Measurements from ENCODE around the gene ERCC3. TPM values are rescaled to one million over a fixed set of nuclear protein-coding genes. Genes with fewer than 3 reads are reported as not detected.

Gene ERCC3
- polyA plus RNA-seq = 10 to 100 TPM; 20.1 to 43.1 (median 21.5) TPM

GRCh38 chr2:127293748-127294562, at the start of gene ERCC3:
ERCC3 (minus strand) TSS chr2:127294144; CDS start chr2:127294081, 63 bp downstream.
- Mint-ChIP-seq H3K27me3 (ENCODE audit: low read depth in 3 of 3) (peaks cover 3 to 11% (median 3%) of the 10 kb centered on the region in 3 donors), H3K4me3 (peak within 1 kb of the TSS; percentile 96 to 100 (median 100)), H3K36me3 (peaks cover 4 to 20% (median 9%) of the 10 kb centered on the region in 3 donors), H3K27ac (peak within 1 kb of the TSS; percentile 88 to 98 (median 96)), H3K4me1 (peaks cover 28 to 32% of the 10 kb centered on the region in 2 donors), H3K9me3 (no peaks in the 10 kb centered on the region)
- peak; percentile 83 to 86 (median 83) for DNase-seq

GRCh38 chr2:127343277-127343676, 49.3 kb upstream of the ERCC3 start:
- Mint-ChIP-seq H3K4me3 (no peak overlapping the region), H3K27ac (no peak overlapping the region), H3K4me1 (peaks cover 25 to 58% of the 10 kb centered on the region in 2 donors), H3K36me3 (peaks cover 3 to 12% (median 4%) of the 10 kb centered on the region in 3 donors), H3K27me3 (ENCODE audit: low read depth in 3 of 3) (peaks cover 0 to 3% (median 0%) of the 10 kb centered on the region in 3 donors), H3K9me3 (no peaks in the 10 kb centered on the region)
- no peak for DNase-seq

- no peaks in the 10 kb centered on the region for H3K9me3 Mint-ChIP-seq
- H3K27ac Mint-ChIP-seq = peak overlapping the region in 2 of 6 donors; percentile 9 to 41
- peaks cover 17 to 46% of the 10 kb centered on the region in 2 donors for H3K4me1 Mint-ChIP-seq
- H3K4me3 Mint-ChIP-seq = no peak overlapping the region
- H3K27me3 Mint-ChIP-seq (ENCODE audit: low read depth in 3 of 3) = peaks cover 0 to 3% (median 0%) of the 10 kb centered on the region in 3 donors
- H3K36me3 Mint-ChIP-seq = peaks cover 4 to 19% (median 4%) of the 10 kb centered on the region in 3 donors
- no peak for DNase-seq
Measured at GRCh38 chr2:127342101-127342500, 48.2 kb upstream of the ERCC3 start.

- no peak for DNase-seq
- Mint-ChIP-seq H3K27me3 (ENCODE audit: low read depth in 3 of 3) (no peaks in the 10 kb centered on the region), H3K27ac (peak overlapping the region in 1 of 6 donors; percentile 18), H3K36me3 (peaks cover 10 to 26% (median 14%) of the 10 kb centered on the region in 3 donors), H3K4me1 (peaks cover 0 to 6% of the 10 kb centered on the region in 2 donors), H3K9me3 (no peaks in the 10 kb centered on the region), H3K4me3 (no peak overlapping the region)
Measured at GRCh38 chr2:127332335-127332734, 38.4 kb upstream of the ERCC3 start.

- peaks cover 0 to 6% of the 10 kb centered on the region in 2 donors for H3K4me1 Mint-ChIP-seq
- peaks cover 10 to 26% (median 14%) of the 10 kb centered on the region in 3 donors for H3K36me3 Mint-ChIP-seq
- no peaks in the 10 kb centered on the region for H3K27me3 Mint-ChIP-seq (ENCODE audit: low read depth in 3 of 3)
- no peak overlapping the region for H3K4me3 Mint-ChIP-seq
- peak overlapping the region in 1 of 6 donors; percentile 57 for H3K27ac Mint-ChIP-seq
- DNase-seq = no peak
- no peaks in the 10 kb centered on the region for H3K9me3 Mint-ChIP-seq
Measured at GRCh38 chr2:127330753-127331152, 36.8 kb upstream of the ERCC3 start.

- Mint-ChIP-seq H3K9me3 (no peaks in the 10 kb centered on the region), H3K27ac (no peak overlapping the region), H3K4me3 (no peak overlapping the region), H3K36me3 (peaks cover 11 to 22% (median 12%) of the 10 kb centered on the region in 3 donors), H3K4me1 (no peaks in the 10 kb centered on the region), H3K27me3 (ENCODE audit: low read depth in 3 of 3) (no peaks in the 10 kb centered on the region)
- no peak for DNase-seq
Measured at GRCh38 chr2:127326289-127326945, 32.5 kb upstream of the ERCC3 start.

- H3K4me3 Mint-ChIP-seq = no peak overlapping the region
- peaks cover 0 to 1% of the 10 kb centered on the region in 2 donors for H3K4me1 Mint-ChIP-seq
- H3K27me3 Mint-ChIP-seq (ENCODE audit: low read depth in 3 of 3) = no peaks in the 10 kb centered on the region
- no peak for DNase-seq
- no peak overlapping the region for H3K27ac Mint-ChIP-seq
- peaks cover 24 to 32% (median 28%) of the 10 kb centered on the region in 3 donors for H3K36me3 Mint-ChIP-seq
- peaks cover 0 to 9% (median under 1%) of the 10 kb centered on the region in 6 donors for H3K9me3 Mint-ChIP-seq
Measured at GRCh38 chr2:127324635-127325034, 30.7 kb upstream of the ERCC3 start.

- peaks cover 34 to 42% (median 35%) of the 10 kb centered on the region in 3 donors for H3K36me3 Mint-ChIP-seq
- H3K4me1 Mint-ChIP-seq = peaks cover 0 to 1% of the 10 kb centered on the region in 2 donors
- no peak overlapping the region for H3K4me3 Mint-ChIP-seq
- H3K27ac Mint-ChIP-seq = no peak overlapping the region
- H3K27me3 Mint-ChIP-seq (ENCODE audit: low read depth in 3 of 3) = peaks cover 0 to 2% (median 0%) of the 10 kb centered on the region in 3 donors
- H3K9me3 Mint-ChIP-seq = peaks cover 0 to 9% (median under 1%) of the 10 kb centered on the region in 6 donors
- no peak for DNase-seq
Measured at GRCh38 chr2:127321303-127321702, 27.4 kb upstream of the ERCC3 start.

- peaks cover 0 to 1% of the 10 kb centered on the region in 2 donors for H3K4me1 Mint-ChIP-seq
Measured at GRCh38 chr2:127320586-127321275, 26.8 kb upstream of the ERCC3 start.

GRCh38 chr2:127320067-127320466, 26.1 kb upstream of the ERCC3 start:
- H3K4me1 Mint-ChIP-seq = peaks cover 0 to 1% of the 10 kb centered on the region in 2 donors
- no peak for DNase-seq
- H3K4me3 Mint-ChIP-seq = no peak overlapping the region
- peaks cover 0 to 2% (median 0%) of the 10 kb centered on the region in 3 donors for H3K27me3 Mint-ChIP-seq (ENCODE audit: low read depth in 3 of 3)
- H3K9me3 Mint-ChIP-seq = peaks cover 0 to 9% (median under 1%) of the 10 kb centered on the region in 6 donors
- H3K27ac Mint-ChIP-seq = peak overlapping the region in 1 of 6 donors; percentile 32
- peaks cover 34 to 46% (median 35%) of the 10 kb centered on the region in 3 donors for H3K36me3 Mint-ChIP-seq

More at GRCh38 chr2:127320586-127321275, 26.8 kb upstream of the ERCC3 start:
- DNase-seq = no peak
- Mint-ChIP-seq H3K27ac (no peak overlapping the region), H3K27me3 (ENCODE audit: low read depth in 3 of 3) (peaks cover 0 to 2% (median 0%) of the 10 kb centered on the region in 3 donors), H3K4me3 (no peak overlapping the region), H3K9me3 (peaks cover 0 to 9% (median under 1%) of the 10 kb centered on the region in 6 donors), H3K36me3 (peaks cover 34 to 42% (median 35%) of the 10 kb centered on the region in 3 donors)

GRCh38 chr2:127314193-127314988, 20.4 kb upstream of the ERCC3 start:
- peaks cover 33 to 58% (median 33%) of the 10 kb centered on the region in 3 donors for H3K36me3 Mint-ChIP-seq
- H3K27ac Mint-ChIP-seq = peak overlapping the region in 1 of 6 donors; percentile 3
- peaks cover 0 to 2% (median 0%) of the 10 kb centered on the region in 3 donors for H3K27me3 Mint-ChIP-seq (ENCODE audit: low read depth in 3 of 3)
- no peak overlapping the region for H3K4me3 Mint-ChIP-seq
- no peaks in the 10 kb centered on the region for H3K9me3 Mint-ChIP-seq
- DNase-seq = no peak
- H3K4me1 Mint-ChIP-seq = no peaks in the 10 kb centered on the region

- DNase-seq = no peak
- Mint-ChIP-seq H3K27ac (no peak overlapping the region), H3K4me3 (no peak overlapping the region), H3K27me3 (ENCODE audit: low read depth in 3 of 3) (peaks cover 0 to 2% (median 0%) of the 10 kb centered on the region in 3 donors), H3K36me3 (peaks cover 27 to 57% (median 34%) of the 10 kb centered on the region in 3 donors), H3K9me3 (no peaks in the 10 kb centered on the region), H3K4me1 (no peaks in the 10 kb centered on the region)
Measured at GRCh38 chr2:127313406-127313805, 19.5 kb upstream of the ERCC3 start.
